HG02588 (cell line): ENCODE results near the gene MAN1A1.

ENCODE experiments used
- ATAC-seq: cut with Tn5 transposase; IDR thresholded peaks from one replicate; pipeline ENCODE4 v1.9.1; 2021; ENCODE audit warnings: mild to moderate bottlenecking, moderate library complexity; ENCODE audit not compliant: unreplicated experiment

MAN1A1 gene

DNA sequence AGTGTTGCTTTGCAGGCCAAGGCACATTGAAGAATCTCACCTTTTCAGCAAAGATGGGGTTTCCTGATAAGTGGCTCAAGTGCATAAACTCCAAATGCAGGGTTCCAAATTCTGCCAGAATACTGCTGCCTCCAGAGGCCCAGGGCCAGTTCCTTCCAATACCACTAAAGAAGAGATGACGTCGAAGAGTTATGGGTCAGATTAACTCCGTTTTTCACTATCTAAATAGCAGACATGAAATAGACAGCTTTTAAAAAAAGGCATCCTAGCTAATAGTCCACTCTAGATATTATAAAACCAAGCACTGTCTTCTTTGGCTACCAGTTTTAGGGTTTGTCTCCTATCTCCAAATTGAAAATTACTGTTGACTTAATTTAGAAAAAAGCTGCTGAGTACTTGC lies 144.8 kb downstream of the MAN1A1 start:
- ATAC-seq, result no peak

DNA sequence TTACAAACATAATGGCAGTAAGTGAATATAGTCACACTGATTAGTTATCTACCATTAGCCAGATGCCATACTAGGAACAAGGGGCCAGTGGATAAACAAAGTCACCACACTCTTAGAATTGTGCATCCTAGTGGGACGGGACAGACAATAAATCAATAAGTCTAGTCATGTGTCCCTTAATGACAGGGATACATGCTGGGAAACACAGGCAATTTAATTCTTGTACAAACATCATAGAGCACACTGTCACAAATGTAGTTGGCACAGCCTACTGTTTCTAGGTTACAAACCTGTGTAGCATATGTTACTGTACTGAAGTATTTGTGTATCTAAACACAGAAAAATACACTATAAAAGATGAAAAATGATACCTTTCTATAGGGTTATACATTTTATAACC lies 148.1 kb downstream of the MAN1A1 start:
- no peak for ATAC-seq

DNA sequence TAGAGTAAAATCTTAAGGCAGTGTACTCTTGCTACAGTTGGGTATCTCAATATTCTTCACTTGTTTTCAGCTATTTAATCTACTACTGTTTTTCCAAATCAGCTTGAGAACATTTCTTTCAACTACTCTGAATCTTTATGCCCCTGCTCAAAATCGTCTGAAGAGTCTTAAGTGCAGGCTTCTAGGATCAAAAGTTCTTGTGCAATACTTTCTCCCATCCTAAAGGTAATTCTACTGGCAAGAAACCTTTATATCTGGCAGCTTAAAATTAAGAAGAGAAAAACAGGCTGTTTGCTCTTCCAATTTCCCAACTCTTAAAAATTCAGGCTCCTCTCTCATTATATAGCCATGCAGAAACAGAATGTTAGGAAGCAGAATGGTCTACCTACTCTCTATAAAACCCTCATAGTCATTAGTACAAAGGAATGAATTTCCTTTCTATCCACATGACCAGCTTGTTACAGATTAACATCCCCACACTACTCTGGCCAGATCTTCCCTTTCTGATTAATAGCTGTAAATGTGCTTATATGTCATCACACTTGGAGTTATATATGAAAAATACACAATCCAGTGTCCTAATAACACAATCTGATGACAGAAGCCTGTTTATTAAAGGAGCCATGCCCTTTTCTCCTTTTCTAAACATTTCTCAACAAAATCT lies 148.9 kb downstream of the MAN1A1 start:
- no peak for ATAC-seq

DNA sequence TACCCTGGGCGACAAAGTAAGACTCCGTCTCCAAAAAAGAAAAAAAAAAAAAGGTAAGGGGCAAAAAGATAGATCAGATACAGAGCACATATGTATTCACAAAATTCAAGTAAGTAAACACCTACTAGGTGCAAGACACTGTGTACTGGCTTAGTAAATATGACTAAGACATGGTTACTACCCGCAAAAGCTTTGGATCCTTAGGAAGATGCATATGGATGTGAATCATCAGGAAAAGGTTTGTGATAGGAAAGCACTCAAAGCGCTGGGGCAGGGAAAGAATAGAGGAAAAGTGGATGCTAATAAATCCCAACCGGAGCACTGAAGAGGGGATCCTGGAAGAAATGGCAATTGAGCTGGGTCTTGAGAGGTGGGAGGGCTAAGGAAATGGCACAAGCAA lies 152.3 kb downstream of the MAN1A1 start:
- no peak for ATAC-seq

DNA sequence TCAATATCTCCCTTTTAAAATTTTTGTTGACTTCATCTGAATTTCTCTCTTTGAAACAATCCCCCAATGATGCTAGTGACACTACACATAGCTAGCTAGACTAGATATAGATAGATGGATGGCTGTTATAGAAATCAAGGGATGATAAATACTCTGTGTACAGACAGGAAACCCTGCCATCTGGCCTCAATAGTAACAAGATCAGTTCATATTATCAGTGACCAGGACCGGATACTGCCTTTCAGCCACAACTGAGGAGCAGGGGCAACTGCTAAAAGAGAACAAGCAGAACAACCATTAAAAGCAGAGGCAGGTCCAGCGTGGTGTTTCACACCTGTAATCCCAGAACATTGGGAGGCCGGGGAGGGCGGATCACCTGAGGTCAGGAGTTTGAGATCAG lies 152.8 kb downstream of the MAN1A1 start:
- ATAC-seq, result no peak

DNA sequence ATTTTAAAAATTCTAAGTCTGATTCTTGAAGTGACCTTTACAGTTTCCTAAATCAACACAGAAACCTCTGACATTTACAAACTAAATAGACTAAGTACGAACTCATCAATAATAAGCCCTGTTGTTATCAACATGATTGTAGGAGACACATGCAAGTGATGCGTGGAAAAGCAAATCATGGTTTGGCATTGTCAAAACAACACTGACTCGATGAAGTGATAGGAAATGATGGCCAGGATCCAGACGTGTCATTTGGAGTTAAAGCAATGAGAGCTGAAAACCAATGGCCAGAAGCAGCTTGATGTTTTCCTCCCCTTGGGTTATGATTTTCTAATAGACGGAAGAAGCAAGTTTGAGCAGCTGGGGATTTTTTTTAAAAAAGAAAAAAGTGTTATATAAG lies 153.7 kb downstream of the MAN1A1 start:
- no peak for ATAC-seq

DNA sequence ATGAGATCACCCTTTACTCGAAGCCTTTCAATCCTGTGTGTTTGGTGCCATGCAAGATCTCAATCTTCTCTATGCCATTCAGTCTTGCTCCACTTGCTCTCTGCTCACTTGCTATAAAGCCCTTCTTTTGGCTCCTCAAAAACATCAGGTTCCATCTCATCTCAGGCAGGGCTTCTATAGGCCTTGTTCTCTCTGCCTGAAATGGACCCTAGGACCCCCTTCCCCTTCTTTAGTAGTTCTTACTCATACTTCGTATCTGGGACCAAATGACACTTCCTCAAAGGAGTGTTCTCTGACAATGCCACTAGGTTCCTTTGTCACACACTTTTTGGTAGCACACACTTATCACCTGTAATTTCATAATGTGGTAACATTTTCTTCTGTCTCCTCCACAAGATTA lies 154.4 kb downstream of the MAN1A1 start:
- no peak for ATAC-seq

DNA sequence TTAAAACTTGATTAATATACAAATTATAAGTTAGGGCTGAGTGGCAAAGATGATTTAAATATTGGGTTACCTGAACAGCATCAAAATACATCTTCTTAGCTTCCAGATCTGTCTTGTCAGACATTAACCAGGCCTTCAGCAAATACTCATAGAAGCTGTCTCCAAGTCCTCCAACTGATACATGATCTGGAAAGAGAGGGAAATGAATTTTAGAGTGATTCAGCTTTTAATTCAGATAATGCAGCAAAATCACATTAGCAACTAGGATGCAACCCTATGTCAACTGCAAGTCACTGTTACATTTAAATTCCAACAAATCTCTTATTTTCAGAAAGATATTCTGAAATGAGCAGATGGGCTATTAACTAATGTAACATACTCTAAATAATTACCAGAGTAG lies 155.9 kb downstream of the MAN1A1 start:
- no peak for ATAC-seq

DNA sequence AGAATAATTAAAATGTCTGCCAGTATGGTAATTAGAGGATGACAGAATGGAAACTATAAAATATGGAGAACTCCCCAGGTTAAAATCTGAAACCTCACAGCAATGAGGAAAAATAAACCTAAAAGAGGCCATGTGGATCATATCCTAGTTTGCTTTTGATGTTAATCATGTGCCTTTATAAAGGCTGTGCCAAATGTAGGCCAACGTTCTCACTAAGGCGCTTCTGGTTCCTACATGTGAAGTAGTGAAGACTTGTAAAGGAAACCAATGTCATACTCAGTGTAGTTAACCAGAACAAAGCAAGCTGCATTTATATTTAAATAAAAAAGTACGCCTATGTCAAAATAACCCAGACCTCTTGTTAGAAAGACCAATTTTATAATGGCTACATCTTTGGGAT lies 157.4 kb downstream of the MAN1A1 start:
- ATAC-seq, result no peak

DNA sequence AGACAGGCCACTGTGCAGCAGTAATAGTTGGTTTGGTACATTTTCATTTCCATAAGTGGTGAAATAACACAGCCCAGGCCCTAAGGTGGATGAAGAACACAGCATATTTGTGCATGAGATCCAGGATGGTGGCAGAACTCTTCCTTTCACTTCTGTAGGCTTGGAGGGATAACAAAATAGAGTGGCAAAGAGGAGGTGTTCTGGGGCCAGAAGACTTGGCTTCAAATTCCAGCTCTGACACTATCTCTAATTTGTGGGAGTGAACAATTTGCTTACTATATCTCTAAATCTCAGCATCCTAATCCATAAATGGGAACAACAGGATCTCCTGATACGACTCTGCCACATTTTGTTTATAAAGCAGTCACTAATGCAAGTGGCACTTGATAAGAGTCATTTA lies 159.4 kb downstream of the MAN1A1 start:
- ATAC-seq, result no peak

DNA sequence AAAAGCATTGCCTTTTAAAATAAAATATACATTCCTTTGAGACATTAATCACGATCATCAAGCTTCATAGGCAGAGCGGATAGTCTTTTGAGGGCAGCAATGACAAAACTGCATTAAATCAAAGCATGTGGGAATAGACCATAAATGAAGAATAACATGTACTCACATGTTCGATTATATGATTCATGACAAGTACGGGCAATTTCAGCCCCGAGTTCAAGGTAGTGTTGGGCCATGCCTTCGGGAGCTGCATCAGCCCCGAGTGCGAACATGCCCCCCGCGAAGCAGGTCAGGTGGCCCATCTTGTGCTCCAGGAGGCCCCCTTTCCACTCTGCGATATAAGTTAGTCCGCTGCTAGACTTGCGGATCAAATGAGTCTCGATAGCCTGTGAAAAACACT lies 160.1 kb downstream of the MAN1A1 start:
- no peak for ATAC-seq

DNA sequence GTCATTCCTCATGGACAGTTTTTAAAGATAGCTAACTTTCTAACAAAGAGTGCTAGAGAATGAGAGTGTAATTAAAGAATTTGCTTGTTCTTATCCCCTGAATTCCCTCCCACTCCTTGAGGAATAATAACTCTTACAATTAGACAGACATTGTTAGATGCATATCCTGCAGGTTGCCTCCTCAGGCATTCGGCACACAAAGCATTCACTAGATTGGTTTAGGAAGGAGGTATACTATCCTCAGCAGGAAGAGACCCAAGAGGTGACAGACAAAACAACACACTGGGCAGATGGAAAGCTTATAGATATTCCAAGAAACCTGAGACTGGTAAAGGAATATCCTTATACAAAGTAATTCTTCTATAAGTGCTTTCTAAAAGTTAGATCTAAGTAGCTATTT lies 162.0 kb downstream of the MAN1A1 start:
- ATAC-seq, result no peak

DNA sequence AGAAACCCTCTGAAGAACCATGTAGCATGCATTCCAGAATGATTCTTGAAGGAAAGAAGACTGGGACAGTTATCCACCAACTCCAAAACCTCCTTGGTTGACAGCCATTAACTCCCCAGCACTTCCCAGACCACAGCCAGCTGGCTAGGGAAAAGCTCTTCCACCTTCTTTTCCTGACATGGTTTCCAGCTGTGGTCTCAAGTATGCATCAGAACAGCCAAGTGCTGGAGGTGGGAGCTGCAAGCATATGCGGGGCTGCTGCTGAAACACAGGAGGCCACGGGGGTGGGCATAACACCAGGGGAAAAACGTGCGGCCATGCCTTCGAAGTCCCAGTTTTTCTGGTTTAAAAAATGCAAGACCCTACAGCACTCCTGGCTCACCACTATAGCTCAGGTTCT lies 163.1 kb downstream of the MAN1A1 start:
- no peak for ATAC-seq

DNA sequence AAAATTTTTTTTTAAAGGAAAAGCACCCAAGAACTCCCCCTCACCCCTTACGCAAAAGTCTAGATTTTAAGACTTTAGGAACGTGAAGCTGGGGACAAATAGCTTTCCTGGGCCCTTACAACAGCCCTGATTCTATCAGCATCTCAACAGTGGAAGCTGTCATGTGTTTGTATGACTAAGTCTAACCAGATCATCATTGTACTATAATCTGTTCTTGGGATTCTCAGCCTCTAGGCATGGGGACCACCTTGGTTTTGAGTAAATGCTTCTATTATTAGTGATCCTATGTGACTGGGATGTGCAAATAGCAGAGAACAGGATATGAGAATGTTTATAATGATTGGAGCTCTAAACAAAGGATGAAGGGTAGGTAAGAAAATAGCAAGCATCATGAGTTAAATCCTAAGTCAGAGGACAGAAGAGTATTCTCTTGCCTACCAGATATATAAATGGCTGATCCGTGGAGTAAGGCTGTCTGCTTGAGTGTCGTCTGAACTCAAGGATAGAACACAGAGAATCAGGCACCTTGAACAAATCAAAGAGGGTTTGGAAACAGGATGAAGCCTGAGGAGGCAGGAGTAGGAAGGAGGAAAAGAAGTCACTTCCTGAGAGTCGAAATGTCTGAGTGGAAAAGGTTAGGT lies 165.4 kb downstream of the MAN1A1 start:
- no peak for ATAC-seq

DNA sequence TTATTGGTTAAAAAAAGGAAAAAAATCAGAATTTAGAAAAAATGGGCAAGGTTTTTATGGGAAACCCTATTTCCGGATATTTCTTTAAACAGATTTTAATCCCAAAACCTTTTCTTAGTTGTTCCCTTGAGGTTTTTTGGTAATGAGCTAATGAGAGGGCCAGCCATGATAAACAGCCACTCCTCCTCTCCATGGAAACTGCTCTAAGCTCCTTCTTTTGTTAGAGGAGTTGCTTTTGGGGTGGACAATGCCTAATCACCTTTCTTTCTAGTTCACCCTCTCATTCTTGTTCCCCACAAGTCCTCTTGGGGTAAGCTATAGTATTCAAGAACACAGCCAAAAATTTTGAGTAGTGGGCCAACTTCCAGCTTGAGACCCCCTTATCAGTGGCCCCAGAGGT lies 166.1 kb downstream of the MAN1A1 start:
- no peak for ATAC-seq

DNA sequence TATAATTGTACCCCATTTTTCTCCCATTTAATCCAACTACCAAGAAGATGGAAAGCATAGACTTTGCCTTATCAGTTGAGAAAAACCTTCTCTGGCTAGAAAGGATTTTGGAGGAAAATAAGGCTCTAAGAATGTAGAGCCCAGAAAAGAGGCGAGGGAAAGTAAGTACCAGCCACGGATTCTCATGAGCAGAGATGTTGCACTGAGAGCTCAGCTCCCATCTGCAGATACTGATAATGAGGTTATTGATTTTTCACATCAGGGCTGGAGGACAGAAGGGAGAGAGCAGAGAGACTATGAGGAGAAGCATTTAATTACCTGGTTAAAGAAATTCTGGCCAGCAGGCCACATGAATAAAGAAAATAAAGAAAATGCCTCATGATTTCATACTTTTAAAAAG lies 166.7 kb downstream of the MAN1A1 start:
- ATAC-seq, result no peak

DNA sequence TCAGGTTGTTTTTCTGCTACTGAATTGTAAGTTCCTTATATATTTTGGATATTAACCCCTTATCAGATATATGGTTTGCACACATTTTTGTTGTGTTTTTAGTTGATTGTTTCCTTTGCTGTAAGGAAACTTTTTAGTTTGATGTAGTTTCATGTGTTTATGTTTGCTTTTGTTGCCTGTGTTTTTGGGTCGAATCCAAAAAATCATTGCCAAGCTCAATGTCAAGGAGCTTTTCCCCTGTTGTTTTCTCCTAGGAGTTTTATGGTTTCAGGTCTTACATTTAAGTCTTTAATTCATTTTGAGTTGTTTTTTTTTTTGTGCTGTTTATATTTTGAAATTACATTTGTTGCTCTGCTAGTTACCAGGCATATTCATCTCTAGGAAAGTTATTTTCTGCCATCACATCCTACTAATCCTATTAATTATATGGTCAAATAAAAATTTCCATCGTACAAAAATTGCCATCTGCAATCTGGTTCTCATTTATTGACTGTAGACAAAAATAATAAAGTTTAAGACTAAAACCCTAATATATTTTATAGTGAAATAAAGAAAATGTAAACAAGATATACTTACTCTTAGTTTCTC lies 167.3 kb downstream of the MAN1A1 start:
- ATAC-seq, result no peak

DNA sequence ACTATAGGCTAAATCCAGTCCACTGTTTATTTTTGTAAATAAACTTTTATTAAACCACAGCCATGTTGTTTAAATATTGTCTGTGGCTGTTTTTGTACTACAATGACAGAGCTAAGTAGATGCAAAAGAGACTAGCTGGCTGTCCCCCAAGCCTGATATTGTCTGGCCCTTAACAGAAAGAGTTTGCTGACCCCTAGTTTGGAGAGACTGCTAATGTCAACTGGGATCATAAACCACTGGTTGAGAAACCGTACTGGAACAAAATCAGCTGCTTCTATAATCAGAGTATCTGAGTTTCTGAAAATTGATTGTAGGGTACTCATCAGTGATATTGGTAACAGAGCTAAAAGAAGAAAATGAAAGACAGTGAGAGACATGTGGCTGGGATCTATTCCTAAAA lies 168.5 kb downstream of the MAN1A1 start:
- no peak for ATAC-seq

DNA sequence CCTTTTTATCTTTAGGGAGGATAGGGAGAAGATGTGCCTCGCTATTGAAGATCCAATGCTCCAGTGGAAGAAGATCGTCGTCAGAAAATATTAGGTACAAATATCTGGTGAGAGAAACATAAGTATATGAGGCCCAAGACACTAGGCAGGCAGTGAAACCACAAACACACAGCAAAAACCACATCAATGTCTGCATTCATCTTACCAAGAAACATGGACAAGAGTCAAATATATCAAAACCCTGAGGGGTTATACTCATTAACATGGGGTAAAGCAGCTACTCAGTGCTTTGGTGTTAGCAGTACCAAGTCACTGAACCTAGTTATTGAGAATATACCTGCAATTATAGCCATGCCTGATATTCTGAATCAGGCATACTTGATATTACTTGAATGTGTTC lies 169.7 kb downstream of the MAN1A1 start:
- no peak for ATAC-seq

DNA sequence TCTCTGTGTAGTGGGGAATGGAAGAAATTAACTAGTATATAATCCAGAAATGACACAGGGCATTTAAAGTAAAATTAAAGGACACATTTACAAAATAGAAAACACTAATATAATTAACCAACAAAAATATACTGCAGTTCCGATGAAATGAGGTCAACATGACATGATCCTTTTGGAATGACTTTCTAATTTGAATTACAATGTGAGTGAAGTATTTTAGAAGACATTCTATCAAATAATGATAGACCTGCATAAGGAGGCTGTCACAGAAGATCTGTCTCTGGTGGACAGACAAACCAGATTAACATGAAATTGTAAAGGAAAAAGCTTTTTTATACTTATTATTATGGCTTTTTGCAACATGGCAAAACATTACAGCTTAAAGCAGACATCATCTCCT lies 170.5 kb downstream of the MAN1A1 start:
- no peak for ATAC-seq

DNA sequence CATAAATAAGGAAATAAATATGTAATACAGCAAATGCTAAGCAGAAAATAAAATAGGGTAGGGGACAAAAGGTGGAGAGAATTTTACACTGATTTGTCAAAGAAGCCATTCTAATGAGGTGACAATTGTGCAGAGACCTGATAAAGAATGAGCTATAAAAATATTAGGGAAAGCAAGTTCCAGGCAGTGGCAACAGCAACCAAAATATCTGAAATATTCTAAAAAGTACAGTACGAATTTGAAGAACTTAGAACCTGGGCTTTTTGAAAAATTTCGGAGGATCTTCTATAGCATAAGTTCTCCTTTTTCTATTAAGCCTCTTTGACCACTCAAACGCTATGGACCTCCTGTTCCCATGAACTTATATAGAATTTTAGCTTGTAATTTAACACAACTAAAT lies 173.1 kb downstream of the MAN1A1 start:
- no peak for ATAC-seq

DNA sequence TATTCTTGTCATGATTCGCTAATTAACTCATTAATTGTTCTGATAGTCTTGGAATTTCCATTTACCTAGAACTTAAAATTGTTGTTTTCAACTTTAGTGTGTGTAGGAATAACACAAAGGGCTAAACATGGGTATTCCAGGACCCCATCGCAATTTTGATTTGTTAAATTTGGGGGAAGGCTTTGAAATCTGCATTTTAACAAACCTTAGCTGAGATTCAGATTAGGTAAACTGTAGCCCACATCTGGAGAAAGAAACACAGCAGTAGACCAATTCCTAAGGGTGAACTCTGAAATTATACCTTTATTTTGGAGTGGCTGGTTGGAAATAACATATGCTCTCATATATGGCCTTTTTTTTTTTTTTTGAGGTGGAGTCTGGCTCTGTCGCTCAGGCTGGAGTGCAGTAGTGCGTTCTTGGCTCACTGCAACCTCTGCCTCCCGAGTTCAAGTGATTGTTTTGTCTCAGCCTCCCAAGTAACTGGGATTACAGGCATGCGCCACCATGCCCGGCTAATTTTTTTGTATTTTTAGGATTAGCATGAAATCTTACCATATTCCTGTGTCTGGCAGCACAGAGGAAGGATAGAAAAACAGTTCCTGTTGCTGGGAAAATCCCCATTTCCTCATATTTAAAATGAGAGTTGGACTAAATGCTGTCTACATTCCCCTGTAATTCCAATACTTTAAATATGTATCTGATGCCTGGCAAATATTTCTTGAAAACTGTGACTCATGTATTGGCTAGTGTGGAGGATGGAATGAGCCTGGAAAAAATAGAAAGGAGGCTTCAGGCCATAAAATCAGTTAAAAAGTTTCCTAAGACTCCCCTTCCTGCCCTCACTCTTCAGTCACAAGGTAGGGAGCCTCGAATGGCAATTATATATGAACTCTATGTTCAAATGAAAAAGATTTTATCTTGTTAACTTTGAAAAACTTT lies 174.4 kb downstream of the MAN1A1 start:
- ATAC-seq, result no peak
